Bone marrow (tissue), 2 donors: ENCODE data around the gene TRAF6.
"Not testable (repeated sequence)": the region's sequence is repeated elsewhere in the genome, so short reads cannot be mapped to it uniquely, and the experiment has no call there.

ENCODE experiments used
- DNase-seq, 2 donors: peaks; one replicate each; lab custom pipeline; 2025; lab: John Stamatoyannopoulos, UW

The TRAF6 gene

GRCh38 chr11:36509694-36510593 lies at the start of gene TRAF6:
TRAF6 (minus strand) TSS chr11:36510272; CDS start chr11:36501515, 8,757 bp downstream.
- DNase-seq: peak; percentile 75 to 84

GRCh38 chr11:36558571-36559413 lies 48.7 kb upstream of the TRAF6 start:
- DNase-seq: peak in 1 of 2 donors; percentile 64

- no peak for DNase-seq
These were observed 47.9 kb upstream of the TRAF6 start for GRCh38 chr11:36557991-36558390.

GRCh38 chr11:36557390-36557789 lies 47.3 kb upstream of the TRAF6 start:
- not testable (repeated sequence) for DNase-seq

GRCh38 chr11:36550385-36551115 lies 40.5 kb upstream of the TRAF6 start:
- no peak for DNase-seq

- DNase-seq: peak in 1 of 2 donors; percentile 7
These were observed 30.9 kb upstream of the TRAF6 start for GRCh38 chr11:36540998-36541397.

GRCh38 chr11:36534276-36534840 lies 24.3 kb upstream of the TRAF6 start:
- DNase-seq: no peak

GRCh38 chr11:36532941-36533601 lies 23.0 kb upstream of the TRAF6 start:
- no peak for DNase-seq

- DNase-seq: no peak
These were observed 20.8 kb upstream of the TRAF6 start for GRCh38 chr11:36530840-36531239.

GRCh38 chr11:36513965-36514364 lies 3.9 kb upstream of the TRAF6 start:
- no peak for DNase-seq

GRCh38 chr11:36512016-36512415 lies 1.9 kb upstream of the TRAF6 start:
- no peak for DNase-seq

- DNase-seq: not testable (repeated sequence)
These were observed 990 bp upstream of the TRAF6 start for GRCh38 chr11:36511062-36511461.

GRCh38 chr11:36510594-36510942 lies 496 bp upstream of the TRAF6 start:
- no peak for DNase-seq

- DNase-seq: peak in 1 of 2 donors; percentile 4
These were observed 852 bp downstream of the TRAF6 start for GRCh38 chr11:36509201-36509639.

GRCh38 chr11:36508743-36509142 lies 1.3 kb downstream of the TRAF6 start:
- DNase-seq: no peak

GRCh38 chr11:36507824-36508489 lies 2.1 kb downstream of the TRAF6 start:
- DNase-seq: no peak

GRCh38 chr11:36501236-36501635 lies 8.8 kb downstream of the TRAF6 start:
- DNase-seq: no peak

- DNase-seq: peak in 1 of 2 donors; percentile 72
These were observed 9.8 kb downstream of the TRAF6 start for GRCh38 chr11:36500315-36500721.

- no peak for DNase-seq
These were observed 10.8 kb downstream of the TRAF6 start for GRCh38 chr11:36499315-36499714.

GRCh38 chr11:36498721-36499120 lies 11.4 kb downstream of the TRAF6 start:
- no peak for DNase-seq

GRCh38 chr11:36493332-36493731 lies 16.7 kb downstream of the TRAF6 start:
- no peak for DNase-seq
